Neuronal stem cell (in vitro differentiated cells): ENCODE results near the gene C2orf78.

Source experiments
- DNase-seq: peaks from one replicate; pipeline ENCODE4 v3.0.0-alpha.2; 2013; ENCODE audit warnings: low spot score
- H2AFZ ChIP-seq: one replicate; pipeline ENCODE4 v1.6.1; 2013; ENCODE audit warnings: mild to moderate bottlenecking, low read length, inconsistent platforms
- H2AK5ac ChIP-seq: 2 replicates; pipeline ENCODE4 v1.6.1; 2013; ENCODE audit warnings: low read depth, mild to moderate bottlenecking, inconsistent platforms, low read length, moderate library complexity, mixed read lengths
- H2BK120ac ChIP-seq: 2 replicates; pipeline ENCODE4 v1.6.1; 2013; ENCODE audit warnings: low read depth, mild to moderate bottlenecking, inconsistent platforms, low read length, moderate library complexity, mixed read lengths
- H2BK12ac ChIP-seq: one replicate; pipeline ENCODE4 v1.6.1; 2013; ENCODE audit warnings: low read length, inconsistent platforms
- H2BK15ac ChIP-seq: 2 replicates; pipeline ENCODE4 v1.6.1; 2013; ENCODE audit warnings: mild to moderate bottlenecking, low read length, inconsistent platforms, mixed read lengths
- H2BK5ac ChIP-seq: one replicate; pipeline ENCODE4 v1.6.1; 2013; ENCODE audit warnings: inconsistent platforms, mild to moderate bottlenecking, low read length, moderate library complexity
- H3K14ac ChIP-seq: one replicate; pipeline ENCODE4 v1.6.1; 2013; ENCODE audit warnings: low read length, inconsistent platforms
- H3K18ac ChIP-seq: 2 replicates; pipeline ENCODE4 v1.6.1; 2013; ENCODE audit warnings: low read length, inconsistent platforms
- H3K23ac ChIP-seq: 2 replicates; pipeline ENCODE4 v1.6.1; 2013; ENCODE audit warnings: low read depth, mild to moderate bottlenecking, mixed read lengths, low read length, inconsistent platforms; ENCODE audit not compliant: poor library complexity
- H3K27ac ChIP-seq: replicated peaks from 3 replicates; pipeline ENCODE4 v1.5.1; 2013; ENCODE audit warnings: low read length, inconsistent platforms
- H3K27me3 ChIP-seq, 3 experiments: 2 replicates each; pipeline ENCODE4 v1.6.1; 2013; ENCODE audit warnings: low read length in 3 of 3, mild to moderate bottlenecking in 2 of 3, inconsistent platforms in 1 of 3, low read depth in 1 of 3, mixed read lengths in 1 of 3, moderate library complexity in 1 of 3; ENCODE audit not compliant: control insufficient read depth in 3 of 3, insufficient read depth in 3 of 3
- H3K36me3 ChIP-seq, 2 donors: replicated peaks in 1 of 2; 2 replicates each; pipeline ENCODE4 v1.6.1; 2013; ENCODE audit warnings: low read length in 2 of 2; ENCODE audit not compliant: control insufficient read depth in 2 of 2, insufficient read depth in 2 of 2
- H3K4ac ChIP-seq: 2 replicates; pipeline ENCODE4 v1.6.1; 2013; ENCODE audit warnings: inconsistent platforms, mild to moderate bottlenecking, low read length, moderate library complexity
- H3K4me1 ChIP-seq, 2 donors: 1 replicate in 1 of 2; 2 replicates in 1 of 2; pipeline ENCODE4 v1.6.1; 2013; ENCODE audit warnings: low read length in 2 of 2, low read depth in 1 of 2; ENCODE audit not compliant: control insufficient read depth in 2 of 2, insufficient read depth in 1 of 2
- H3K4me2 ChIP-seq: one replicate; pipeline ENCODE4 v1.6.1; 2013; ENCODE audit warnings: mild to moderate bottlenecking, low read length, inconsistent platforms; ENCODE audit not compliant: insufficient read depth, poor library complexity, severe bottlenecking
- H3K4me3 ChIP-seq, 2 donors: 2 replicates each; pipeline ENCODE4 v1.5.1; 2013; ENCODE audit warnings: low read length in 2 of 2, mild to moderate bottlenecking in 2 of 2, inconsistent platforms in 1 of 2, moderate library complexity in 1 of 2
- H3K79me1 ChIP-seq: one replicate; pipeline ENCODE4 v1.6.1; 2013; ENCODE audit warnings: low read depth, mild to moderate bottlenecking, inconsistent platforms, low read length, moderate library complexity
- H3K9ac ChIP-seq: one replicate; pipeline ENCODE4 v1.6.1; 2013; ENCODE audit warnings: mild to moderate bottlenecking, low read depth, low read length, inconsistent platforms; ENCODE audit not compliant: poor library complexity
- H3K9me3 ChIP-seq, 2 donors: replicated peaks in 1 of 2; 2 replicates each; pipeline versions ENCODE3 to v1.6.1; 2013; ENCODE audit warnings: low read length in 2 of 2, mild to moderate bottlenecking in 2 of 2, inconsistent platforms in 1 of 2, low read depth in 1 of 2, mixed read lengths in 1 of 2, moderate library complexity in 1 of 2; ENCODE audit not compliant: control insufficient read depth in 2 of 2, insufficient read depth in 1 of 2
- H4K8ac ChIP-seq: one replicate; pipeline ENCODE4 v1.6.1; 2013; ENCODE audit warnings: low read depth, mild to moderate bottlenecking, inconsistent platforms, low read length, moderate library complexity
- H4K91ac ChIP-seq: one replicate; pipeline ENCODE4 v1.6.1; 2013; ENCODE audit warnings: low read length, low read depth, mild to moderate bottlenecking, inconsistent platforms; ENCODE audit not compliant: poor library complexity
- WGBS, 2 donors: extraction: QIAGEN DNeasy Blood & Tissue Kit; methylation state at CpG; one replicate each; pipeline ENCODE4 v1.1.7; 2013; ENCODE audit warnings: missing lambda C conversion rate in 2 of 2, mixed read lengths in 1 of 2; ENCODE audit not compliant: insufficient read length in 2 of 2, insufficient replicate concordance in 1 of 2; ENCODE audit errors: extremely low coverage in 2 of 2; 5-methylcytosine and 5-hydroxymethylcytosine counted together

The C2orf78 gene

GRCh38 chr2:73822276-73822675 lies 38.3 kb downstream of the C2orf78 start:
- no peaks in the 10 kb centered on the region for H3K4me1 ChIP-seq
- H3K23ac ChIP-seq, result no peak overlapping the region
- no peak for DNase-seq
- H2BK15ac ChIP-seq, result no peak overlapping the region
- peaks cover 0 to 2% of the 10 kb centered on the region in 2 donors for H3K9me3 ChIP-seq
- H3K36me3 ChIP-seq, result no peaks in the 10 kb centered on the region
- H4K91ac ChIP-seq, result no peak overlapping the region
- H2AK5ac ChIP-seq, result no peak overlapping the region
- H3K4me2 ChIP-seq, result no peak overlapping the region
- H3K18ac ChIP-seq, result no peak overlapping the region
- no peak overlapping the region for H3K27ac ChIP-seq
- no peak overlapping the region for H4K8ac ChIP-seq
- H3K9ac ChIP-seq, result no peak overlapping the region
- peaks cover 0 to 25% (median 3%) of the 10 kb centered on the region in 3 experiments for H3K27me3 ChIP-seq
- H2BK12ac ChIP-seq, result no peak overlapping the region
- H3K14ac ChIP-seq, result no peak overlapping the region
- H3K4ac ChIP-seq, result no peak overlapping the region
- WGBS, 2 donors, result no CpG with 5 or more reads among the region's 1 CpG
- no peak overlapping the region for H2BK120ac ChIP-seq
- H3K4me3 ChIP-seq, result no peak overlapping the region
- no peak overlapping the region for H2AFZ ChIP-seq
- no peak overlapping the region for H2BK5ac ChIP-seq
- no peaks in the 10 kb centered on the region for H3K79me1 ChIP-seq

- H2BK12ac ChIP-seq, result no peak overlapping the region
- H3K23ac ChIP-seq, result no peak overlapping the region
- no peaks in the 10 kb centered on the region for H3K36me3 ChIP-seq
- H2AFZ ChIP-seq, result no peak overlapping the region
- no peaks in the 10 kb centered on the region for H3K4me1 ChIP-seq
- H2BK15ac ChIP-seq, result no peak overlapping the region
- H3K27ac ChIP-seq, result no peak overlapping the region
- H3K9me3 ChIP-seq, result peaks cover 0 to 2% of the 10 kb centered on the region in 2 donors
- H3K27me3 ChIP-seq, result peaks cover 0 to 23% (median 3%) of the 10 kb centered on the region in 3 experiments
- H4K8ac ChIP-seq, result no peak overlapping the region
- no peak overlapping the region for H2BK5ac ChIP-seq
- no peaks in the 10 kb centered on the region for H3K79me1 ChIP-seq
- no peak overlapping the region for H3K4me3 ChIP-seq
- H2AK5ac ChIP-seq, result no peak overlapping the region
- no peak overlapping the region for H2BK120ac ChIP-seq
- no peak overlapping the region for H4K91ac ChIP-seq
- no peak overlapping the region for H3K18ac ChIP-seq
- WGBS, 2 donors, result no CpG with 5 or more reads among the region's 2 CpGs
- H3K4me2 ChIP-seq, result no peak overlapping the region
- no peak for DNase-seq
- H3K9ac ChIP-seq, result no peak overlapping the region
- H3K4ac ChIP-seq, result no peak overlapping the region
- H3K14ac ChIP-seq, result no peak overlapping the region
Observed at GRCh38 chr2:73822991-73823390, 39.0 kb downstream of the C2orf78 start.

- Histone ChIP-seq H3K18ac (no peak overlapping the region), H3K4ac (no peak overlapping the region), H3K79me1 (no peaks in the 10 kb centered on the region), H4K91ac (no peak overlapping the region), H2AFZ (no peak overlapping the region), H4K8ac (no peak overlapping the region), H3K27me3 (peaks cover 0 to 22% (median 3%) of the 10 kb centered on the region in 3 experiments), H3K14ac (no peak overlapping the region), H2BK120ac (no peak overlapping the region), H2BK15ac (no peak overlapping the region), H3K4me3 (no peak overlapping the region), H2BK12ac (no peak overlapping the region), H3K23ac (no peak overlapping the region), H3K27ac (no peak overlapping the region), H3K9me3 (peaks cover 0 to 2% of the 10 kb centered on the region in 2 donors), H3K36me3 (no peaks in the 10 kb centered on the region), H3K4me2 (no peak overlapping the region), H3K4me1 (no peaks in the 10 kb centered on the region), H3K9ac (no peak overlapping the region), H2BK5ac (no peak overlapping the region), H2AK5ac (no peak overlapping the region)
- no peak for DNase-seq
- WGBS, 2 donors, result no CpG with 5 or more reads among the region's 2 CpGs
Observed at GRCh38 chr2:73823416-73823815, 39.4 kb downstream of the C2orf78 start.

GRCh38 chr2:73823916-73824523 lies 40.0 kb downstream of the C2orf78 start:
- Histone ChIP-seq H3K27ac (no peak overlapping the region), H3K14ac (no peak overlapping the region), H2BK15ac (no peak overlapping the region), H4K91ac (no peak overlapping the region), H3K4ac (no peak overlapping the region), H3K9me3 (peaks cover 0 to 2% of the 10 kb centered on the region in 2 donors), H3K4me1 (no peaks in the 10 kb centered on the region), H3K4me2 (no peak overlapping the region), H3K36me3 (no peaks in the 10 kb centered on the region), H4K8ac (no peak overlapping the region), H3K9ac (no peak overlapping the region), H2AK5ac (no peak overlapping the region), H2BK5ac (no peak overlapping the region), H2AFZ (no peak overlapping the region), H3K4me3 (no peak overlapping the region), H2BK120ac (no peak overlapping the region), H3K23ac (no peak overlapping the region), H3K27me3 (peaks cover 0 to 19% (median 3%) of the 10 kb centered on the region in 3 experiments), H3K18ac (no peak overlapping the region), H3K79me1 (no peaks in the 10 kb centered on the region), H2BK12ac (no peak overlapping the region)
- WGBS, 2 donors, result 100% methylated on average over 2 of the region's 3 CpGs; no CpG with 5 or more reads in 1 of the 2 donors
- DNase-seq, result peak; percentile 47
